ENCODE measurements around the gene JAML. TPM values are rescaled to one million over a fixed set of nuclear protein-coding genes. Genes with fewer than 3 reads are reported as not detected.

Gene JAML
- total RNA-seq, 1 donor from 2014 or later, result 73.7 TPM

DNA sequence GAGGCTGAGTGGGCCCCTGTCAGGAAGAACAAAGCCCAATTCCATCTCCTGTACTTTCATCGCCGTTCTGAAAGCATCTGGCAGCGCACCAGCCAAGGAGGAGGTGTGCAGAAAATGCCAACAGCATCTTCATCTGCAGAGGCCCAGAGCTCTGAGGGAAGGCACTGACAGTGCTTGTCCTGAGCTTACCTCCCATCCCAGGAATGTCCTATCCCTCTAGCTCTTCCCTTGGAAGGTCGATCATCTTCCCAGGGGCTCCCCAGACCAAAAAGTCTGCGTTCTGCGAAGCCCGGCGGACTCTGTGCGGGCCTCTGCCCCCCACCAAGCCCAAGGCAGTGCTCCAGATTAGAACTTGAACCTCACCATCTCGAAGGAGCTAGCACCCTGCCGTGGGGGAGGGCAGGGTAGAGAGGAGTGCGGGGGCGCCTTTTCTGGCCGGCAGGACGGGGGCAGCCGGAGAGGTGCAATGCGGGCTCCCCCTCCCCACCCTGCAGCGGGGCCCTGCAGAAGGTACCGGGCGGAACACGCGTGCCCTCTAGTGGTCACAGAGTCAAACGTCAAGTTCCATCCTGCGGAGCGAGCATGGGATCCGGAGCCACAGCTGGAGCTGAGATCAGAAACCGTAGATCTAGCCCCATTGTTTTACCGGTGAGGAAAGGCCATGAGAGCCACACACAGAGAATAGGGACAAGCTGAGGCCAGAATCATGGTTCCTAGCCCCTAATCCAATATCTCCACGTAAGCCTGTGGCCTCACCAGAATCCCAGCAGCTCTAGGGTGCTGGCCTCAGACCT lies 53.3 kb downstream of the JAML start:
- intact Hi-C loops (cut with micrococcal nuclease), result loop anchor here (1.0 to 10.0 kb wide), 2 partner anchors 26 to 367 kb away; no protein-coding TSS in a partner anchor

DNA sequence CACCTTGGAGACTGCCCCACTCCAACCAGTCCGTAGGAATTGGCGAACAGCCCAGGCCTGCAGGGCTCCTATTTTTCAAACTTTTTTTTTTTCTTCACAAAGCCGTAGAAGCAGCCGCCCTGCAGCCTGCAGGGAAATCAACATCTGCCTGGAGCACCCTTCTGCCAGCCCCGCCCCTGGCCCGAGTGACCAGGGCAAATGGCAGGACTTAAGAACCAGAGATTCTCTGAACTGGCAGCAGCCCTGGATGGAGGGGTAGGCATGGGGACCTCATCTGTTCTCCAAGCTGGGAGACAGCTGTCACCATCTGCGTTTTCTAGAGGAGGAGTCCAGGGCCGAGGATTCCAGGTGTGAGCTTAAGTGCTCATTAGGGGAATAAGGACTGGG lies 53.9 kb downstream of the JAML start:
- intact Hi-C loops (cut with micrococcal nuclease), result loop anchor here (1.0 to 10.0 kb wide), 2 partner anchors 26 to 366 kb away; no protein-coding TSS in a partner anchor

DNA sequence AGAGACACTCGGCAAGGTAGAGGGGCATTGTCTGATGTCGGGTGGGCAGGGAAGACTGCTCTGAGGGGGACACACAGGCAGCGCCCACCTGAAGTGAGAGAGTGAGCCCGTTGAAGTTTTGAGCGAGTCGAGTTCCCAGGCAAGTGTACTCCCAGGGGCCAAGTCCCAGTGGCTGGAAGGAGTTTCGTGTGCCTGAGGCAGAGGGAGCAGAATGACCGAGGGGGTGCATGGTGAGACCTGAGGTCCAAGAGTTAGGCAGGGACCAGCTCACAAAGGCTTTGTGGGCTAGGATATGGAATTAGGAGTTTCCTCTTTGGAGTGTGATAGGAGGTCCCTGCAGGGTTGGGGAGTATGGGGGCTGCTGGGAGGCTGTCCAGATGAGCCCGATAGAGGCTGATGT lies 54.6 kb downstream of the JAML start:
- intact Hi-C loops (cut with micrococcal nuclease), result loop anchor here (10.0 kb wide), 1 partner anchor 365 kb away; no protein-coding TSS in a partner anchor

DNA sequence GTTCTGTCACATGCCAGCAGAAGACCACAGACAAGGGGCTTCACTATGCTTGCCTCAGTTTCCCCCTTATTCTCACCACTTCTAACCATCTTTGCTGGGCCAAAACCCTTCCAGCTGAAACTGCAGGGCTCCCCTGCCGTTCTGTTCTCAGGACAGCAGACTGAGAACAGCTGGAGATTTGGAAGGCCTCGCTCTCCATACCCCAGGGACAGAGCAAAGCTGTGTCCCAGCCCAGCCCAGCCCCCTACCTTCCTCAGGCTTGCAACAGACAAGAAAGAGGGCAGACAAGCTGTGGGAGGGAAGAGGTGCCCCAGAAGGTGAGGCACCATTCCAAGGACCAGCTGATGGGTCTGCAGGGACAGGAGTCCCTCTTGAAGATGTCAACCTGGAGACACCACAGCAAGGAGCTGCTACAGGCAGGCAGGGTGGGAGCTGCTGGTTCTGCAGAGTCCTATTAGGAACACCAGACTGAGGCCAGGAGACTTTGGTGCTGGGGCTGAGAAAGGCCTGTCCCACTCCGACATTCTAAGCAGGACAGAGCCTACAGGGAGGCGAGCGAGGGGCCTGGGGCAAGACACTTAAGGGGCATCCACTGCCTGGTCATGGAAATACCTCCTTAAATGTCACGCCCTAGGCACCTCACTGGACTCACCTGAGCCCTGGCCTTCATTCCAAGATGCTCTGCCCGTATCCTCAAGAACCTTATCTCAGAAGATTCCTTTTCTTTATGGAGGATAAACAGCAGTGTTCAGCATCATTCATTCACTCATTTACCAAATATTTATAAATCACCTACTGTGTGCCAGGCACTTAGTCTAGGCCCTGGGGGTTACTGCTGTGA lies 55.3 kb downstream of the JAML start:
- intact Hi-C loops (cut with micrococcal nuclease), result loop anchor here (10.0 kb wide), 1 partner anchor 365 kb away; no protein-coding TSS in a partner anchor

DNA sequence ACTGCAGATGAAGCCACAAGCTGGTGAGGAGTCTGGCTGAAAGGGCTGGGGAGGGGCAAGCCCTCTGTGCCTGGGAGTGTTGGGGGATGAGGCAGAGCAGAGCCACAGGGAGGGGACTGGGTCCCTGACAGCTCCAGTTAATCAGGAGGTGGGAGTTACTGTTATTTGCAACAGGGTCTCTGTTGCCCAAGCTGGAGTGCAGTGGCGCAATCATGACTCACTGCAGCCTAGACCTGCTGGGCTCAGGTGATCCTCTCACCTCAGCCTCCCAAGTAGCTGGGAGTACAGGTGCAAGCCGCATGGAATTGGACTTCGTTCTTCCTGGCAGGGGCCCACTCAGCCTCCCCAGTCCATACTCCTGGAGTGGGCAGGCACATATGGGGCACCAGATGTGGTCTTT lies 56.1 kb downstream of the JAML start:
- intact Hi-C loops (cut with micrococcal nuclease), result no loop called here

DNA sequence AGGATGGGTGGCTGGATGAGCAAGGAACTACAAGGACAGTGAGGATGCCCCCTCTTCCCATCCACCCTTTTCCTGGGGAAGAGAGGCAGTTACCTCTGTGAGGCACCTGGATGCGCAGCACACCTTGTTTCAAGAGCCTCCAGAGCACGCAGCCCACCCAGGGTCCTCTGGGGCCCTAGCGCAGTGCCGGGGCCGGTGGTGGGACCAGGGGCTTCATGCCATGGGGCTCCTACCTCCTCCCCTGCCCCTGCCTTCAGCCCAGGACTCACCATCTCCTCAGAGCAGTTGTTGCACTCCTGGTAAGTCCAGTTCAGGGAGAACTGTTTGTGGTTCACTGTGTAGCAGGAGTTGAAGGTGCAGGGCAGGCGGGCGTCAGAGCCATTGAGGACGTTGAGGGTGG lies 56.5 kb downstream of the JAML start:
- intact Hi-C loops (cut with micrococcal nuclease), result no loop called here

DNA sequence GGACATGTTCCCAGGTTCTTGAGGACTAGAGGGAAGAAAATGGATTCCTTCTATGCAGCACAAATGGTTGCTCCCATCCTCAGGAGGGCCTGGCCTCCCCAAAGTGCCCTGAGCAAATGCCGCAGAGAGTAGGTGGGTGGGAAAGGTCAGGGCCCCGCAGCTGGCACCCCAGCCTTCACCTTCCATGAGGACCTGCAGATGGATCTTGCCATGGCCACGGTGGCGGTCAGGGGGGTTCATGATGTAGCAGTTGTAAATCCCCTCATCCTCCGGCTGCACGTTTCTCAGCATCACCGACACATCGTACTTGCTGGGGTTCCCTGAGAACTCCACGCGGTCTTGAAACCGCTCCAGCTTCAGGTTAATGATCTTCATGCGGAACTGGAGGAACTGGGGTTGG lies 56.9 kb downstream of the JAML start:
- intact Hi-C loops (cut with micrococcal nuclease), result no loop called here

DNA sequence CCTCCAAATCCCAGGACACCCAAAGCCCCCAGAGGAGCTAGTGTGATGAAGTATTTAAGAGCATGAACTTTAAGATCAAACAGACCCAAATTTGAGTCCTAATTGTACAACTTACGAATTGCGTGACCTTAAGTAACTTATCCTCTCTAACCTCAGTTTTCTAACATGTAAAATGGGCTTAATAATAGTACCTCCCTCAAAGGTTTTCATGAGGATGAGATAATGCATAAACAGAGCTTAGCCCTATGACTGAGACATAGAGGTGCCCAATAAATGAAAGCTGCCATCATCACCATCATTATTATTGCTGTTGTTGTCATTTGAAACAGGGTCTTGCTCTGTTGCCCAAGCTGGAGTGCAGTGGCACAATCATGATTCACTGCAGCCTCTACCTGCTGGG lies 57.6 kb downstream of the JAML start:
- intact Hi-C loops (cut with micrococcal nuclease), result no loop called here

DNA sequence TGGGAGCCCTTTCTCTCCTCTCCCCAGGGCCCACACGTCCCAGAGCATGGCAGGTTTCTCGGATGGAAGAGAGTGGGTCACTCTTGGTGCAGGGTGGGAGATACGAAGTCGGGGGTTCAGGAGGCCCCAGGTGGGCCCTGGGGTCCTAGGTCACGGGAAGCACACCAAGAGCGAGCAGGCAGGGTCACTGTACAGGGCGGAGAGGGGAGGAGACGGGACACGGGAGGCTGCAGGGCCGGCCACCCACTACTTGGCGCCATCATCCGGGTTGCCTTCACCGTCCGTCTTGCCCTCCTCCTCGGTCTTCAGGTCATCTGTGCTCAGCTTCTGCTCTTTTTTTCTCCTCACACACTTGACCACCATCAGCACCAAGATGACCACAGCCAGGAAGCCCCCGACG lies 58.2 kb downstream of the JAML start:
- intact Hi-C loops (cut with micrococcal nuclease), result no loop called here

DNA sequence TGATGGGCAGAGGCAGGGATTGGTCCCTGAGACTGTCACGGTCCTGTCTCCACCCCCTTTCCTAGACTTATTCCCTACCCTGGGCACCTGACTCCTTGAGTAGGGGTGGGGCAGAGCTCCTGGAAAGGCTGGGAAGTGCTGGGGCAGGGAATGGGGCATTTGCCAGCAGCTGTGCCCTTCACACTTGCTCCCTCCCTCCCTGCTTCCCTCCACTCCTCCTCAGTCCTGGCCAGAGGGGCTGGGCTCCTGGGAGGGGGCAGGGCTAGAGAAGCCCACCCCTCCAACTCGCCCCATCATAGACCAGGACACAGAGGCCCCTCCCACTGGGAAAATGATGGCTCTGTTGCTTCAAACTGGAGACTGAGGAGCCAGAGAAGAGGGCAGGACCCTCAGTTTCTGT lies 59.9 kb downstream of the JAML start:
- intact Hi-C loops (cut with micrococcal nuclease), result no loop called here

DNA sequence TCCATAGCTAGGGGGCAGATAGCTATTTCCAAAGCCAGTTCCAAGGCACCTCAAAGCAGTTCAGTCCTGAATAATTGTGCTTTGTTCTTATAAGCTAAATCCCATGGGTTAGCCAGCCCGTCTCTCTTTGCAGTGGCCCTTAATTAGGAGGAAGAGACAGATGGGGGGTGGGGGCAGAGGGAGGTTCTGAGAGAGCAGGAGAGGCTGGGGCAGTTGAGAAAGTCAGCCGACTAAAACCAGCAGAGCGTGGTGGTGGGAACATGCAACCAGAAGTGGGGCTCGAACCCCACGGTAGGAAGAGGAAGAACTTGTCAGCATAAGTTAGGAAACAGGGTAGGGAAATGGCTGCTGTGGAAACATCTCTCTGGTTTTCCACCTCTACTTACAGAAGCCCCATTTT lies 61.3 kb downstream of the JAML start:
- intact Hi-C loops (cut with micrococcal nuclease), result no loop called here

DNA sequence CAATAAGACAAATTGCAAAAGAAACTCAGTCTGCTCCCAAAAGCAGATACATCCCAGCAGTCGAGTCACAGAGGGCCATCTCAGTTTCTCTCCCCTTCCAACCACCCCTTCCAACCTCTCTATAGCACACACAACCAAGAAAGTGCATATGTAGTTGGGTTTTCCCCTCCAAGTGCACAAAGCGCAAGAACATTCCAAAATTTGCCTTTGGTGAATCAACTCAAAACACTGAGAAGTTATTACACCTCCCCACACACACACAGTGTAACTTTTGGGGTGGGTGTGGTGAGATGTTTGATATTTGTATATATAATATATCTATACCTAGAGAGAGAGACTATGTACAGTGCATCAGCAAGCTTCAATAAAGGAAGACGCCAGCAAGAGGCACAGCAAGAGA lies 62.0 kb downstream of the JAML start:
- intact Hi-C loops (cut with micrococcal nuclease), result no loop called here

DNA sequence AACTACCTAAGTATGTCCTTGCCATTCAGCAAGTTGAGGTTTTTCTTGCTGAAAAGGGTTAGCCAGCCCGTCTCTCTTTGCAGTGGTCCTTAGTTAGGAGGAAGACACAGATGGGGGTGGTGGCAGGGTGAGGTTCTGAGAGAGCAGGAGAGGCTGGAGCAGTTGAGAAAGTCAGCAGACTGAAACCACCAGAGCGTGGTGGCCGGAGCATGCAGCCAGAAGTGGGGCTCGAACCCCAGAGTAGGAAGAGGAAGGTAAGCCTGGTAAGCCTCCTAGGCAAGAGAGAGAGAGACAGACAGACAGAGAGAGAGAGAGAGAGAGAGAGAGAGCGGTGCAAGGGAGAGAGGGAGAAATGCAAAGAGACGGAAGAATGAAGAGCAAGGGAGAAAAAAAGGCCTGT lies 63.0 kb downstream of the JAML start:
- intact Hi-C loops (cut with micrococcal nuclease), result no loop called here

DNA sequence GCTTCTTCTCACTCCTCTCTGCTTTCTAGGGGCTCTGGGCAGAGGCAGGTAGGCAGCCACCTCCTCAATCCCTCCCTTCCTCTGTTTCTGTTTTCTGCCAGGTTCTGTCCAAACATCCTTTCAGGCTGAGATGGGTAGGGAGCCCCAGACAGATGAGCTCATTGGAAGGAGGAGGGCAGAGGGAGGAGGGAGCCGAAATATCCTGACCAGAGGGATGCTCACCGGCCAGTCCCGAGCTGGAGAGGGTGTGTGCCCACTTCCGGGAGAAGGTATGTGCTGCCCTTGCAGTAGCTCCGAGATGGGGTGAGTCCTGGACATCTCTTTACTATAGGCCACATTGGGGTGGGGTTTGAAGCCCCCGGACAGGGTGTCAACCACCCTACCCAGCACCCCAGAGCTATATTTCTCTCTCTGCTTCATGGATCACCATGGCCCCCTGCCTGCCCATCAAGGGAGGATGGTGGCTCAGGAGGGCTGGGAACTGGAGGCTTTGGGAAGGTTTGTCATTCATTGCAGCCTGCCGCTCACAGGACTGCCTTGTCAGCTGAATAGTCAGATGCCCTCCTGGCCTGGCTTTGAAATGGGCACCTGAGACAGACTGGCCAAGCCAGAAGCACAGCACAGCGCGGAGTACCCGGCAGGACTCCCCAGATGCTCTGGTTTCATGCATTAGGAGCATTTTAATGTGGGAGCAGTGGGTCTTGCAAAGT lies 67.5 kb downstream of the JAML start:
- intact Hi-C loops (cut with micrococcal nuclease), result no loop called here

DNA sequence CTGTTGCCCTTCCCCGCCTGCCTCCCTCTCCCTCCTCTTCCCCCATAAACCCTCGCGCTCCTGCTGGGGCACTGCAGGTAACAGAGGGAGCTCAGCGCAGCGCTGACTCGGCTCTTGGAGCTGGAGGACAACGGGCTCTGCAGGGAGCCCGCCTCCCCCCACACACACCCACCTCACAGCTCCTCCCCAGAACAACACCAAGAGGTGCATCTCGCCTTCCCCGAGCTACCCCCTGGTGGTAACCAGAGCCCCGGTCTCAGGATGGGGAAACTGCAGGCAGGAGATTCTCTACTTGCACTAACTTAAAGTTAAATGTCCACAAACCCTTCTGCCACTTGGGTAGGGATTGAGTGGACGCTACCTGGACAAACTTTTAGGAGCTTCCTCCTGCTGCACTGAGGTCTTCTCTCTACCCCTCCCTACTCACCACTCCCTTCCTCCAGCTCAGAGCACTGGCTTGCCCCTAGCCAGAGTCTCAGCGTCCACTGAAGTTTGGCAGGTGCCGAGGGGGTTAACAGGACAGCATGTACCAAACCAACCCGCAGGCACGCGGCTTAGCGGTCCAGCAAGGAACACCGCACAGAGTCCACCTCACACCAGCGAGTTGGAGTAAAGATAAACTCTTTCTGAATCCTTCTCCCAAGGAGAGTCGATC lies 68.2 kb downstream of the JAML start:
- intact Hi-C loops (cut with micrococcal nuclease), result no loop called here

DNA sequence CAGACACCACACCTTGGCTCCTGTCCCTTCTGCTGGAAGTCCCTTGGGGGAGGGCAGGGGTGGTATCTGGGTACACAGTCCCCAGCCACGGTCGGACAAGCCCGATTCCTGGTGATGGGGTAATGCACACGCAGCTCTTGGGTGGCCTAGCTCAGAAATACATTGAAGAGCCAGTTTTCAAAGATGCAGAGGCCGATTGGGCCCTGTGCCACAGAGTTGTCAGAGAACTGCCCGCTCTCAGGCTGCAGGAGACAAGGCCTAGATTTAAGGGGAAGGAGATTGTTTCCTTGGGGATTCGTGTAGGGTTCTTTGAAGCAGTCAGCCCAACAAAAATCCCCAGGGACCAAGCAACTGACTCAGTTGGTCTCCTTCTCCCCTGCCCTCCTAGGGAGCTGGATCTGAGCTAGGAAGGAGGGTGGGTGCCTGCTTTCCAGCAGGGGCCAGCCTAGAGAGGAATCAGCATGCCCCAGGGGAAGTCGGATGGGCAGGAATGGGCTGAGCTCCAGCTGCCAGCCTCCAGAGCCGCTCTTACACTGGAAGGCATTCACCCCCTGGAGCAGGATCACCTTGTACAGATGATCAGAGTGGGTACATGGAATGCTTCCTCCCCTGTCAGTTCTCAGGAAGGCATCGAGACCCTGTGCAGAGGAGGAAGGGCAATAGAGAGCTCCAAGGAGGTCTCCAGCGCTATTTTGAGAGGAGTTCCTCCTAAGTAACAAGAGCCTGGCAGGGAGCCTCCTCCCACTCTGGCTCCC lies 68.9 kb downstream of the JAML start:
- intact Hi-C loops (cut with micrococcal nuclease), result no loop called here

DNA sequence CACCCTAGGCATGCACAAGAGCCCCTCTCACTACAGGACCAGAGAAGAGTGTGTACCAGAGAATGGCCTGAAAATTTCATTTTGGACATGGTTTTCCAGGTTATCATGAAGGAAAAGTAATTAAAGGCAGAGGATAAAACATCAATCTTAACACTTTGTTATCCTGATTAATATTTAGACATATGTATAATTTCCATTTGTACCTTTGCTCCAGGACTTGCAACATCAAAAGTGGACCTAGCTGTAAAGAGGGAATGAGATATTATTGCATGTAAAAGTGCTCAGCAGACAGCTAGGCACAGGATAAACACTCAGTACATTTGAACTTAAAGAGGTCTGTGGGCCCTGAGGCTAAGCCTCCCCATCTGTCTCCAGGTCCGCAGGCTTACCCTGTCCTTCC lies 70.2 kb downstream of the JAML start:
- intact Hi-C loops (cut with micrococcal nuclease), result no loop called here

DNA sequence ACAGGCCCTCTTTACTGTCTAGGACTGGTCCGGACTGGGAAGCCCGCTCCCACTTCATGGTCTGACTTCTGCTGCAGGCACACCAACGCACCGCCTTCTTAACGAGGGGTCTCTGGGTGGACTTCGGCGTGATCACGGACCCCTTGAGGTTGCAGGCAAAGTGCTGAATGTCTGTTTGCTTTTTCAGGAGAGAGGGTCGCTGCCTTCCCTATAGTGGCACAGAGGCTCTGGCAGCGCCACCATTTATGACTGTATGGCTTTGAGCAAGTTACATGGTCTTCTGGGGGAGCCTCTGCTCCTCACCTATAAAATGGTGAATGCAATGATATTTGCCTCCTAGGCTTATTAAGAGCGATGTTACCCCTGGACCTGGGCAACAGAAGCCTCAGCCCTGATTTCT lies 70.8 kb downstream of the JAML start:
- intact Hi-C loops (cut with micrococcal nuclease), result no loop called here

DNA sequence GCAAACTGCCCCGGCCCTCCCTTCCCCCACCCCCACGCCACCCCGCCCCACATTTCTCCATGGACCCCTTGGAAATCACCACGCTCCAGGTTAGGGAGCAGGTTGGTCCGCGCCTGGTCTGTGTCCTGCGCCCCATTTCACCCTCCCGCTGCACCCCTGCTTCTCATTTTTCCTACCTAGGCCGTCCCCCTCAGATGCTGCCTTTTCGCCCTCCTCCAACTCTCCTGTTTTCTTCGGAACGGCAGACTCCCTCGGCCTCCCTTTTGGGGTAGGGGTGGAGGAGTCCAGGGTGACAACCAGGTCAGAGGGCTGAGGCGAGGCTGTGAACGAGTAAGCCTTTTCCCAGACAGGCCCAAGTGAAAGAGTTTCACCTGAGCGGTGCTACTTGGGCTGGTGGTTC lies 71.3 kb downstream of the JAML start:
- intact Hi-C loops (cut with micrococcal nuclease), result no loop called here

Data from T-helper 2 cell treated with Interferon-gamma antibody and Interleukin-4, amounts not matched to agents 100 ng/mL and 5 ng/mL, for 36 hours (primary cell).